ENCODE data around the gene XRRA1. TPM values are rescaled to one million over a fixed set of nuclear protein-coding genes. Genes with fewer than 3 reads are reported as not detected.

Gene XRRA1
- total and polyA plus RNA-seq, 2 of the 13 experiments (the other 11 are each of a cell fraction or from before 2014, with no cell fraction given), result 7.6 to 10.5 TPM

- Histone ChIP-seq H3K36me3 (replicated peaks in 1 of 2; ENCODE audit: control insufficient read depth in 1 of 2, insufficient read depth in 2 of 2, low read length in 2 of 2) (peaks cover 10 to 50% of the 10 kb centered on the region in 2 experiments), H2AFZ (ENCODE audit: low read length) (no peak overlapping the region), H3K79me2 (ENCODE audit: insufficient read depth, low read length) (peaks cover 99% of the 10 kb centered on the region), H3K9ac (ENCODE audit: insufficient read depth, low read depth, low read length) (no peak overlapping the region), H3K4me1 (ENCODE audit: insufficient read depth, low read length) (peaks cover 39% of the 10 kb centered on the region), H3K9me3 (ENCODE audit: low read length) (no peaks in the 10 kb centered on the region), H3K4me3 (replicated peaks in 1 of 3; ENCODE audit: insufficient read depth in 1 of 3, low read depth in 2 of 3, low read length in 3 of 3) (no peak overlapping the region), H3K27ac (ENCODE audit: extremely low read length, insufficient read depth, low read length) (no peak overlapping the region), H3K27me3 (ENCODE audit: control insufficient read depth in 1 of 2, insufficient read depth in 2 of 2, low read length in 2 of 2) (no peaks in the 10 kb centered on the region), H3K4me2 (ENCODE audit: low read depth, low read length) (no peak overlapping the region), H4K20me1 (ENCODE audit: insufficient read depth, low read length) (peaks cover 32% of the 10 kb centered on the region)
- ATAC-seq, result no peak
- ChIA-PET CTCF (ENCODE audit: low intra/inter-chr PET ratio, low total read pairs) (no interaction called here), POLR2A (no interaction called here)
- TF ChIP-seq ZNF296 (CRISPR knock-in tag; conservative IDR thresholded peaks at IDR 0.05) (no peak), MTERF4 (CRISPR knock-in tag; IDR thresholded peaks at IDR 0.05) (no peak), MATR3 (CRISPR knock-in tag; IDR thresholded peaks at IDR 0.05) (no peak), HDAC6 (IDR thresholded peaks at IDR 0.05; ENCODE audit: low read depth, low read length) (no peak), AHR (CRISPR knock-in tag; IDR thresholded peaks at IDR 0.05) (no peak), BCL3 (CRISPR knock-in tag; IDR thresholded peaks at IDR 0.05) (no peak), ZFP1 (CRISPR knock-in tag; IDR thresholded peaks at IDR 0.05) (no peak), SKI (IDR thresholded peaks at IDR 0.05; ENCODE audit: partially characterized antibody) (no peak), ZFX (CRISPR knock-in tag; IDR thresholded peaks at IDR 0.05; ENCODE audit: low read depth) (no peak), ZFAT (CRISPR knock-in tag; conservative IDR thresholded peaks at IDR 0.05) (no peak), ZNF841 (CRISPR knock-in tag; IDR thresholded peaks at IDR 0.05; ENCODE audit: borderline replicate concordance) (no peak), ZSCAN21 (CRISPR knock-in tag; IDR thresholded peaks at IDR 0.05; ENCODE audit: borderline replicate concordance) (no peak), MTF2 (CRISPR knock-in tag; IDR thresholded peaks at IDR 0.05; ENCODE audit: borderline replicate concordance) (no peak), U2AF2 (IDR thresholded peaks at IDR 0.05; ENCODE audit: low read depth, low read length) (no peak)
- no TSS peak for BruUV-seq (replicated peaks)
- DNase-seq (ENCODE audit: low spot score), result no peak
- no peak for FAIRE-seq
- in situ Hi-C loops (cut with HindIII; ENCODE audit: extremely low pct_ligation_motif_present, low pct_unique_long_range_greater_than_20kb) (no loop called here), intact Hi-C loops (cut with micrococcal nuclease; ENCODE audit: unreplicated experiment) (no loop called here)
- 94% methylated on average over 4 of the region's 4 CpGs for WGBS (ENCODE audit: low lambda C conversion rate)
These were observed 7.6 kb upstream of the XRRA1 start for GRCh38 chr11:74956397-74957015.
